Breast epithelium (tissue), 3 donors: ENCODE data around the gene TXNDC15.
A peak's percentile ranks its signal among the peaks of the same experiment; 100 is the strongest.

Experiments
- CTCF ChIP-seq, 3 donors: fragments of 450-650 bp; IDR thresholded peaks; one replicate each; pipeline ENCODE4 v1.5.1; 2016 to 2017; ENCODE audit warnings: antibody characterized with exemption in 3 of 3, mild to moderate bottlenecking in 3 of 3, moderate library complexity in 3 of 3
- POLR2A ChIP-seq: fragments of 450-650 bp; IDR thresholded peaks from one replicate; pipeline ENCODE4 v1.6.1; 2016; ENCODE audit warnings: antibody characterized with exemption, mild to moderate bottlenecking, moderate library complexity

GRCh38 chr5:134845852-134846640 lies 28.1 kb upstream of the TXNDC15 start, which contains the start of gene C5orf24:
- TF ChIP-seq CTCF (IDR thresholded peaks at IDR 0.05) (no peak), POLR2A (peak; percentile 36)
